Measurements from ENCODE around the gene RBM18. TPM values are rescaled to one million over a fixed set of nuclear protein-coding genes. Genes with fewer than 3 reads are reported as not detected.

The RBM18 gene
- total and polyA plus RNA-seq, 2 donors = 10.6 to 11.6 TPM

DNA sequence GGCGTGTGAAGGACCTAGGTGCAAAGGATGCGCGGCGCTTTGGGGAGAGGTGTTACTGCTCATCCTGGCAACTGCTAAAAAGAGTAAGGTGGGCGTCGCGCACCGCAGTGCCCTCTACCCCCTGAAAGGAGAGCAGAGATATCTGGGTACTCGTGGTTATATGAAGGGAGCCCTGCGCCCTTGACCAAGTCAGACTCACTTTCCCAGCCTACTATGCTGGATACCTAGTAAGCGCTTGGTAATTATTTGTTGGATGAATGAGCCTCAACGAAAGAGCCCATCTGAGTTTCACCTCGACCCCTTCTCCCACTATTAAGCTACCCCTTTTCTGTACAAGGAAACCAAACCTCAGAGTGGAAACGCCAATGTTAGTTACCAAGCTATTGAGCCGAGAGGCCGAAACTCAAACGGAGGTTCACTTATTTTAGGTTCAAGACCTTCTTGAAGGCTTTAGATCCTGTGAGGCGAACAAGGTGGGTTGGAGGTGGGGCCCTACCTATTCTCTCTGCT, 43.9 kb downstream of the RBM18 start:
- Histone ChIP-seq H3K4me3 (ENCODE audit: low read length in 2 of 2) (no peak overlapping the region), H3K36me3 (ENCODE audit: control insufficient read depth in 2 of 2, insufficient read depth in 2 of 2, low read length in 1 of 2) (no peaks in the 10 kb centered on the region), H3K27ac (ENCODE audit: low read depth in 1 of 2, low read length in 1 of 2) (no peak overlapping the region), H3K27me3 (ENCODE audit: control insufficient read depth in 2 of 2, insufficient read depth in 1 of 2, low read length in 1 of 2) (peaks cover 79 to 100% of the 10 kb centered on the region in 2 donors), H3K9me3 (ENCODE audit: control insufficient read depth in 2 of 2, insufficient read depth in 1 of 2, low read length in 1 of 2) (peaks cover 0 to 6% of the 10 kb centered on the region in 2 donors), H3K4me1 (ENCODE audit: control insufficient read depth in 2 of 2, insufficient read depth in 2 of 2, low read length in 2 of 2) (peaks cover 0 to 29% of the 10 kb centered on the region in 2 donors)
- no peak for DNase-seq (ENCODE audit: low read depth in 6 of 9, low spot score in 9 of 9)
- 55% methylated on average over 18 of the region's 18 CpGs for WGBS

- Histone ChIP-seq H3K36me3 (ENCODE audit: control insufficient read depth in 2 of 2, insufficient read depth in 2 of 2, low read length in 1 of 2) (no peaks in the 10 kb centered on the region), H3K4me1 (ENCODE audit: control insufficient read depth in 2 of 2, insufficient read depth in 2 of 2, low read length in 2 of 2) (peaks cover 0 to 29% of the 10 kb centered on the region in 2 donors), H3K4me3 (ENCODE audit: low read length in 2 of 2) (no peak overlapping the region), H3K9me3 (ENCODE audit: control insufficient read depth in 2 of 2, insufficient read depth in 1 of 2, low read length in 1 of 2) (peaks cover 0 to 6% of the 10 kb centered on the region in 2 donors), H3K27ac (ENCODE audit: low read depth in 1 of 2, low read length in 1 of 2) (no peak overlapping the region), H3K27me3 (ENCODE audit: control insufficient read depth in 2 of 2, insufficient read depth in 1 of 2, low read length in 1 of 2) (peaks cover 79 to 98% of the 10 kb centered on the region in 2 donors)
- peak in 1 of 9 donors; percentile 17 for DNase-seq (ENCODE audit: low read depth in 6 of 9, low spot score in 9 of 9)
- WGBS = 34% methylated on average over 57 of the region's 57 CpGs
Observed at GRCh38 chr9:122219856-122220672, 44.6 kb downstream of the RBM18 start.

DNA sequence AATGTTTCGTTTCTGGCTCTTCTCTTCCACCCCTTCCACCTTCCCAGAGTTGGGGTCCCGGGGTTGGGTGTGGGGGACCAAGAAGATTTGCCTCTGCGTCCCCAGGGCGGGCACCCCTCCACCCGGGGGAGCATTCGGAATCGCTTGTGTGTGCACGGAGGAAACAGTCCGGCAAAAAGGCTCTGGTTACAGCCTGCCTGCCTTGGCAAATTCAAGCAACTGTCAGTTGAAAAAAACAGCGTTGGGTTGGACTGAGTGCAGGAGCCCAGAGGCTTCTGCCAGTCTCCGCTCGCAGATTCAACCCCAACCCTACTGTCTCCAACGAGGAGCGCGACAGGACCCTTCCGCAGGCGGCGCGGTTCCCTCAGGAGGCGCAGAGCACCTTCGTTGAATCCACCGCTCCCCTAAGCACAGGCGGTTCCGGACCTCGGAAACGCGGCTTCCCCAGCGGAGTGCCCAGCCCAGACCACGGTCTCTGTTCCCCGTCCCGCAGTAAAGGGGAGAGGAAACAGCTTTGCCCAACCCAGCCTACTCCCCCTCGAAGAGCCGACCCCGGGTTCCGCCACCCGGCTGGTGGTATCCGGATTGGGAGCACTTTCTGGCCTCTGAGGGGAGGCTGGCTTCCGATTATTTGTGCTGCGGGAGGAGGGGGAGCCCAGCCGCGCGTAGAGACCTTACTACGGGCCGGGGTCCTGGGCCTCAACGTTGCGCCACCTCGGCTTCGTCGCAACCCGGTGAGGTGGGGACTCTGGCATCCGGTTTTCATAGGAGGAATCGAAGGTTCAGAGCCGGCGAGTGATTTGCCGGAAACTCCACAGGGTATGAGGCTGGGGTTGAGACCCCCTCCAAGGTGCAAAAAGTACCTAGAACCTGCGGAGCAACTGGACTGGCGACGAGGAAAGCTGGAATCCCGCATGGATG, 45.4 kb downstream of the RBM18 start:
- peaks cover 75 to 95% of the 10 kb centered on the region in 2 donors for H3K27me3 ChIP-seq (ENCODE audit: control insufficient read depth in 2 of 2, insufficient read depth in 1 of 2, low read length in 1 of 2)
- peak in 1 of 9 donors; percentile 24 for DNase-seq (ENCODE audit: low read depth in 6 of 9, low spot score in 9 of 9)
- peaks cover 0 to 32% of the 10 kb centered on the region in 2 donors for H3K4me1 ChIP-seq (ENCODE audit: control insufficient read depth in 2 of 2, insufficient read depth in 2 of 2, low read length in 2 of 2)
- peak overlapping the region in 1 of 2 donors; percentile 8 for H3K4me3 ChIP-seq (ENCODE audit: low read length in 2 of 2)
- no peaks in the 10 kb centered on the region for H3K36me3 ChIP-seq (ENCODE audit: control insufficient read depth in 2 of 2, insufficient read depth in 2 of 2, low read length in 1 of 2)
- peaks cover under 1 to 6% of the 10 kb centered on the region in 2 donors for H3K9me3 ChIP-seq (ENCODE audit: control insufficient read depth in 2 of 2, insufficient read depth in 1 of 2, low read length in 1 of 2)
- no peak overlapping the region for H3K27ac ChIP-seq (ENCODE audit: low read depth in 1 of 2, low read length in 1 of 2)
- 1% methylated on average over 59 of the region's 59 CpGs for WGBS

GRCh38 chr9:122218071-122218934, 46.3 kb downstream of the RBM18 start:
- Histone ChIP-seq H3K27ac (ENCODE audit: low read depth in 1 of 2, low read length in 1 of 2) (no peak overlapping the region), H3K9me3 (ENCODE audit: control insufficient read depth in 2 of 2, insufficient read depth in 1 of 2, low read length in 1 of 2) (peaks cover 5 to 10% of the 10 kb centered on the region in 2 donors), H3K27me3 (ENCODE audit: control insufficient read depth in 2 of 2, insufficient read depth in 1 of 2, low read length in 1 of 2) (peaks cover 81 to 95% of the 10 kb centered on the region in 2 donors), H3K4me1 (ENCODE audit: control insufficient read depth in 2 of 2, insufficient read depth in 2 of 2, low read length in 2 of 2) (peaks cover 6 to 38% of the 10 kb centered on the region in 2 donors), H3K4me3 (ENCODE audit: low read length in 2 of 2) (no peak overlapping the region), H3K36me3 (ENCODE audit: control insufficient read depth in 2 of 2, insufficient read depth in 2 of 2, low read length in 1 of 2) (no peaks in the 10 kb centered on the region)
- DNase-seq (ENCODE audit: low read depth in 6 of 9, low spot score in 9 of 9) = no peak
- 40% methylated on average over 11 of the region's 11 CpGs for WGBS

DNA sequence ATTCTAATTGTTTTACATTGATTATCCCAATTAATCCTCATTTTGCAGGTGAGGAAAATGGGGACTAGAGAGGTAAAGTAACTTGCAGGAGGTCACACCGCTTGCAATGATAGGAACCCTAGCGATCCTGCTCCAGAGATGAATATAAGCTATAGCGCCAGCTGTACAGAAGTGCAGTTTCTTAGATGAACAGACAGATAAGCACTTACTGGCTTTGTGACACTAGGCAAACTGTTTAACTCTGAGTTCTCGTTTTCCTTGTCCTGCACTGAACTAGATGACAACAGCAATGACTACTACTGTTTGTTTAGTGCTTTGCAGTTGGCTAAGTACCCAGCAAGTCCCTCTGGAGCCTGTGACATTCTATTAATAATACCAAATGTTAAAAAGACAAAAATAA, 47.0 kb downstream of the RBM18 start:
- H3K4me1 ChIP-seq (ENCODE audit: control insufficient read depth in 2 of 2, insufficient read depth in 2 of 2, low read length in 2 of 2) = peaks cover 8 to 40% of the 10 kb centered on the region in 2 donors
- 7% methylated on average over 4 of the region's 4 CpGs for WGBS
- peak in 1 of 9 donors; percentile 38 for DNase-seq (ENCODE audit: low read depth in 6 of 9, low spot score in 9 of 9)
- no peaks in the 10 kb centered on the region for H3K36me3 ChIP-seq (ENCODE audit: control insufficient read depth in 2 of 2, insufficient read depth in 2 of 2, low read length in 1 of 2)
- H3K9me3 ChIP-seq (ENCODE audit: control insufficient read depth in 2 of 2, insufficient read depth in 1 of 2, low read length in 1 of 2) = peaks cover 5 to 12% of the 10 kb centered on the region in 2 donors
- H3K27me3 ChIP-seq (ENCODE audit: control insufficient read depth in 2 of 2, insufficient read depth in 1 of 2, low read length in 1 of 2) = peaks cover 87 to 95% of the 10 kb centered on the region in 2 donors
- H3K27ac ChIP-seq (ENCODE audit: low read depth in 1 of 2, low read length in 1 of 2) = no peak overlapping the region
- no peak overlapping the region for H3K4me3 ChIP-seq (ENCODE audit: low read length in 2 of 2)

GRCh38 chr9:122216798-122217418, 47.7 kb downstream of the RBM18 start:
- no peak for DNase-seq (ENCODE audit: low read depth in 6 of 9, low spot score in 9 of 9)
- Histone ChIP-seq H3K4me3 (ENCODE audit: low read length in 2 of 2) (no peak overlapping the region), H3K4me1 (ENCODE audit: control insufficient read depth in 2 of 2, insufficient read depth in 2 of 2, low read length in 2 of 2) (peaks cover 8 to 40% of the 10 kb centered on the region in 2 donors), H3K27ac (ENCODE audit: low read depth in 1 of 2, low read length in 1 of 2) (no peak overlapping the region), H3K27me3 (ENCODE audit: control insufficient read depth in 2 of 2, insufficient read depth in 1 of 2, low read length in 1 of 2) (peaks cover 88 to 95% of the 10 kb centered on the region in 2 donors), H3K36me3 (ENCODE audit: control insufficient read depth in 2 of 2, insufficient read depth in 2 of 2, low read length in 1 of 2) (no peaks in the 10 kb centered on the region), H3K9me3 (ENCODE audit: control insufficient read depth in 2 of 2, insufficient read depth in 1 of 2, low read length in 1 of 2) (peaks cover 5 to 12% of the 10 kb centered on the region in 2 donors)
- 90% methylated on average over 35 of the region's 35 CpGs for WGBS

DNA sequence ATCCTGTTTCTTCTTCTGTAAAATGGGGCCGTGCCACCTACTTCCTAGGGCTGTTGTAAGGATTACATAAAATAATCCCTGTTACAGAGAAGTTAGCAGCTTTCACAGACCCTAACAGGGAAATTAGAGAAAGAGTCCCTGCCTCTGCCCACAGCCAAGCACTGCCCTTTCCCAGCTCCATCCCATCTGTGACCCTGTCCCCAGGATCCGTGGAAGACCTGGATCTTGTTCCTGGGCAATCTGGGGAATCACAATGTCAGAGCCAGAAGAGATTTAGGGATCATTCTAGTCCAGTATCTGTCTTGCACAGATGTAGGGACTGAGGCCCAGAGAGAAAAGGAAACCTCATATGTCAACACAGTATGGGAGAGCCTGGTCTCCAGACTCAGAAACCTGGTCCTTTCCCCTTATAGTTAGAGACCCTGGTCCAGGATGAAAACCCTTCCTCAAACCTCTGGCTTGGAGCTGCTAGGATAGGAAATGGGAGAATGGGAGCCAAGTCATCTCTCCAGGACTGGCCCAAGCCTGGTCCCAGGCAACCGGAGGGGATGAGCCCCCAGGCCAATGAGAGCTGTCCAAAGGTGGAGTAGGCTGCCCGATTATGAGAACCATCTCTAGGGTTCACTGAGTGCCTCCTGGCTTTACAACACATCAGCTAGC, 48.4 kb downstream of the RBM18 start:
- H3K9me3 ChIP-seq (ENCODE audit: control insufficient read depth in 2 of 2, insufficient read depth in 1 of 2, low read length in 1 of 2) = peaks cover 5 to 12% of the 10 kb centered on the region in 2 donors
- peaks cover 8 to 40% of the 10 kb centered on the region in 2 donors for H3K4me1 ChIP-seq (ENCODE audit: control insufficient read depth in 2 of 2, insufficient read depth in 2 of 2, low read length in 2 of 2)
- H3K36me3 ChIP-seq (ENCODE audit: control insufficient read depth in 2 of 2, insufficient read depth in 2 of 2, low read length in 1 of 2) = no peaks in the 10 kb centered on the region
- DNase-seq (ENCODE audit: low read depth in 6 of 9, low spot score in 9 of 9) = no peak
- no peak overlapping the region for H3K4me3 ChIP-seq (ENCODE audit: low read length in 2 of 2)
- 92% methylated on average over 4 of the region's 4 CpGs for WGBS
- H3K27ac ChIP-seq (ENCODE audit: low read depth in 1 of 2, low read length in 1 of 2) = no peak overlapping the region
- peaks cover 87 to 95% of the 10 kb centered on the region in 2 donors for H3K27me3 ChIP-seq (ENCODE audit: control insufficient read depth in 2 of 2, insufficient read depth in 1 of 2, low read length in 1 of 2)
